DMS114 treated with DMSO at 0.1 percent for 48 hours (cell line): ENCODE data around the gene HSPA4.

Source experiments
- DNase-seq: peaks from one replicate; lab custom pipeline; 2025; ENCODE audit not compliant: unreplicated experiment; lab: John Stamatoyannopoulos, UW

Gene HSPA4

DNA sequence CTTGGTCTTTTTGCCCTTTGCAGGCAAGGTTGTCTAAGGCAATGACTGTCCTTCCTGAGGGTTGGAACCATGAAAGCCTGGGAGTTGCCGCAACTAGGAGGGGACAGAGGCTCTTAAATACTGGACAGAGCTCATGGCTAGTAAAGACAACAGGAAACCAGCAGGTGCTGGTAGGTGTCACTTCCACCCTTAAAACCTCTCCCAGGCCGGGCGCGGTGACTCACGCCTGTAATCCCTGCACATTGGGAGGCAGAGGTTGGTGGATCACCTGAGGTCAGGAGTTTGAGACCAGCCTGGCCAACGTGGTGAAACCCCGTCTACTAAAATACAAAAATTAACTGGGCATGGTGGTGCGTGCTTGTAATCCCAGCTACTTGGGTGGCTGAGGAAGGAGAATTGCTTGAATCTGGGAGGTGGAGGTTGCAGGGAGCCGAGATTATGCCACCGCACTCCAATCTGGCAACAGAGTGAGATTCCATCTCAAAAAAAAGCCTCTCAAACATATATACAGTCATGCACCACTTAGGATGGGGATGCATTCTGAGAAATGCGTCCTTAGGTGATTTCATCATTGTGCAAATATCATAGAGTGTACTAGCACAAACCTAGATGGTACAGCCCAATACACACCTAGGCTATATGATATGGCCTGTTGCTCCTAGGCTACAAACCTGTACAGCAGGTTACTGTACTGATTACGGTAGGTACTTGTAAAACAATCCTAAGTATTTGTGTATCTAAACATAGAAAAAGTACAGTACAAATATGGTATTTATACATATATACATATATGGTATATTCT is 102.7 kb downstream of the HSPA4 start:
- DNase-seq, result no peak

DNA sequence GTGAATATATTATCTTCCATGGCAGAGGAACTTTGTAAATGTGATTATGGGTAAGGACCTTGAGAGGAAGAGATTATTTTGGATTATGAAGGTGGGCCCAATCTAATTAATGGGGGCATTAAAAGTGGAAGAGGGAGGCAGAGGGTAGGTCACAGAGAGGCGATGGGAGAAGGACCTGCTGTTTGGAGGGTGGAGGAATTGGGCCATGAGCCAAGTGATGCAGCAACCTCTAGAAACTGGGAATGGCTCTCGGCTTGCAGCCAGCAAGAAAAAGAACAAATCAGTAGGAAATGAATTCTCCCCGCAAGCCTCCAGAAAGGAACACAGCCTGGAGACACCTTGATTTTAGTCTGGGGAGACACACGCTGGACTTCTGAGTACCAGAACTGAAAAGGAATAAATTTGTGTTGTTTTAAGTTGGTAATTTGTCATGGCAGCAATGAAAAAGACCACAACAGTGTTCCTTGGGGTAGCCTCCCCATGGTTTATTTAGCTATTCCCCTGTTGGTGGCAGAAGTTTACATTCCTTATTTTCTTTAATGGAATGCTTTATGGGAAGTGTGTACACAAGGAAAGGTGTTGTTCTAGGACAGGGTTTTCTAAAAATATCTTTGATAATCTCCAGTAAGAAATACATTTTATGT is 103.6 kb downstream of the HSPA4 start:
- no peak for DNase-seq
